D721Med (cell line): ENCODE results near the gene PDE6B.

Experiments
- DNase-seq: peaks from one replicate; pipeline ENCODE4 v3.0.0; 2011; ENCODE audit warnings: low spot score; ENCODE audit not compliant: insufficient read length
- FAIRE-seq: peaks from 2 replicates; lab custom pipeline; 2011; peaks lifted over from hg19 to GRCh38; lab: Jason Lieb, UNC
- TF ChIP-seq, protein P1 (sequence below): IDR thresholded peaks from 2 replicates; pipeline ENCODE4 v1.5.1; 2012; ENCODE audit warnings: mild to moderate bottlenecking, control low read depth; ENCODE audit not compliant: insufficient read depth; ENCODE audit errors: missing control alignments

PDE6B gene

DNA sequence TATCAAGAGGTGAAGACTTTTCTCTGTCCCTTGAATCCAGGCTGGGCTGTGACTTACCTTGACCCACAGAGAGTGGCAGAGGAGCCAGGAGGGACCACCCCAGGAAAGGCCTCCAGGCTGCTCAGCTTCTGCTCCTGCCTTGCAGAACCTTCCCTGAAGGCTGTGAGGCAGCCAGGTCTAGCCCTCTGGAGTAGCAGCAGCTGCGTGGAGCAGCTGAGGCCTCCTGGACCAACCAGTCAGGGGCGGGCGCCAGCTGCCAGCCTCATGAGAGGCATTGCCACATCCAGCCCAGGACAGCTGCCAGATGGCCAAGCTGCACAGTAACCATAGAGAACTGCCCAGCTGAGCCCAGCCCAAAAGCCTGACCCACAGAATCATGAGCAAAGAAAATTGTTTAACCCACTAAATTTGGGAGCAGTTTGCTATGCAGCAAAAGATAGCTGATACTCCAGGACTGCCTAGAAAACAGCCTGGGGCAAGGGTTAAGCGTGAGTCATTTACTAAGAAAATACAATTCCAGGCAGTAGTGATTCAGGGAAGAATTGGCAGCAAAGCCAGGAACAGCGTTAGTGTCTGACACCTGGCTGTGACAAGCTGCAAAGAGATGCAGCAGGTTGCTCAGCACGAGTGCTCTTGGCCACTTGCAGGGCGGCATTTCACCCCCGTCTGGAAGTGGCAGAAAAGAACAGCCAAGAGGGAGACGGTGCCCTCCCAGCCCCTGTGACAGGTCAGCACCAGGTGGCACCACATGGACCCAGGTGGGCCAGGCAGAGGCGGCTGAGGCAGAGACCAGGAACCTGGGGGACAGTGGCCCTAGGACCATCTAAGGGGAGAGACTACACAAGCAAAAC, 14.7 kb upstream of the PDE6B start:
- FAIRE-seq: no peak
- TF ChIP-seq, protein P1, sequence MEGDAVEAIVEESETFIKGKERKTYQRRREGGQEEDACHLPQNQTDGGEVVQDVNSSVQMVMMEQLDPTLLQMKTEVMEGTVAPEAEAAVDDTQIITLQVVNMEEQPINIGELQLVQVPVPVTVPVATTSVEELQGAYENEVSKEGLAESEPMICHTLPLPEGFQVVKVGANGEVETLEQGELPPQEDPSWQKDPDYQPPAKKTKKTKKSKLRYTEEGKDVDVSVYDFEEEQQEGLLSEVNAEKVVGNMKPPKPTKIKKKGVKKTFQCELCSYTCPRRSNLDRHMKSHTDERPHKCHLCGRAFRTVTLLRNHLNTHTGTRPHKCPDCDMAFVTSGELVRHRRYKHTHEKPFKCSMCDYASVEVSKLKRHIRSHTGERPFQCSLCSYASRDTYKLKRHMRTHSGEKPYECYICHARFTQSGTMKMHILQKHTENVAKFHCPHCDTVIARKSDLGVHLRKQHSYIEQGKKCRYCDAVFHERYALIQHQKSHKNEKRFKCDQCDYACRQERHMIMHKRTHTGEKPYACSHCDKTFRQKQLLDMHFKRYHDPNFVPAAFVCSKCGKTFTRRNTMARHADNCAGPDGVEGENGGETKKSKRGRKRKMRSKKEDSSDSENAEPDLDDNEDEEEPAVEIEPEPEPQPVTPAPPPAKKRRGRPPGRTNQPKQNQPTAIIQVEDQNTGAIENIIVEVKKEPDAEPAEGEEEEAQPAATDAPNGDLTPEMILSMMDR: no peak

DNA sequence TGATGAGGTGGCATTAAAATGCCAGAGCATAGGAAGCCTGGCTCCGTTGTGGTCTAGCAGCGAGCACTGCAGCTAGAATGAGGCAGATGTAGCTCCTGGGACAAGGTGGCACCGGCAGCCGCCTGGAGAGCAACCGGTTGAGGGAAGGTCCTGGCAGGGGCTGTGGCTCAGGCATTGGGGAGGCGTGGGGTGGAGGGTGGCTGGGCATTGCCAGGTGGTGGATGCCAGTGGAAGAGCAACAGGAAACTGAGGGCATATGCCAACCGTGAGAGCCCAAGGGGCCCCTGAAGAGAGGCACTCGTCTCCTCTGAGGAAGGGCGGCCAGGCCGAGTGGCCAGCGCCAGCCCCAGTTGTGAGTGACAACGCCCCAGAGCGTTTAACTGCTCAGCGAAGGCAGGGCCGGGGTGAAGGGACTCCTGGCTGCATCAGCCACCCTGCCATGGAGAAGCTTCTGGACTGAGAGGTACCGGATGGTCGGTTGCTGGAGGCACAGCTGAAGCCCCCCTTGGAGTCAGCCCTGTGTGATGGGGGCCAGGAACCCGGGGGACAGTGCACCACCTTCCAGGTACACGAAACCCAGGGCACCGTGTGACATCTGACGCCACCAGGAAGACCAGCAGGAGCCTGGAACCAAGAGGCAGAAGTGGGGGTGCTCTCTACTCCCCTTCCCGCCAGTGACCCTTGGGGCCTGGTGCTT, 13.2 kb upstream of the PDE6B start:
- no peak for FAIRE-seq
- TF ChIP-seq, protein P1: no peak
- DNase-seq: no peak

More for the DNA sequence above, 14.7 kb upstream of the PDE6B start:
- no peak for DNase-seq

DNA sequence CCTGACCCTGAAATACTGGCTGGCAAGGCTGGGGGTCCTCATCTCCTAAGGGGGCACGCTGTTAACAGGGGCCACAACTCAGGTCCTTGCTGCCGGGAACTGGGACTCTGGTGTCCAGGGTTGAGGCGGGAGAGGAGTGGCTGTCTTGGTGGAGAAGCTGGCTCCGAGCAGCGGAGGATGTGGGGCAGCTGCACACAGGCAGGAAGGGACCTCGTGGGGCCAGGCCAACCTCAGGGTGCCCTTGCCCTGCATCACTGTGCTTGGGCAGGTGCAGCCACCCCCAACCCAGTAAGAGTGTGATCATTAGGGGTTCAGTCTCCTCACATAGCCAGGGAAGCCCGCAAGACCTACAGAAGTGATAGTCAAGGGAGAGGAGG, 12.6 kb upstream of the PDE6B start:
- no peak for FAIRE-seq
- TF ChIP-seq, protein P1: no peak

DNA sequence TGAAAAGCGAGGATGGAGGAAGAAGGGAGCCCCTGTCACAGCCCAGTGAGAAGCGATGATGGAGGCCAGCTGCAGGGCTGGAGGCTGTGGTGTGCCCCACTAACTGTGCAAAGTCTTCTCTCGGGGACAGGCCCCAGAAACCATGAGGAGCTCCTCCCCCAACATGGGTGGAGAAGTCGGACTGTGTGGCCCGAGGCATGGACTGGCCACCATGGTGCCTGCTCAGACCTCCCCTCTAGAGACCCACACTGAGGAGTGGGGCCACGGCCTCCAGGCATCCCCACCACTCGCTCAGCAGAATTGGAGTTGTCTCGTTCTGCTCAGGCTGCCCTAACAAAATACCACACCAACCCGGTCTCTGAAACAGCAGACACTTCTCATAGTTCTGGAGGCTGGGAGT, 12.2 kb upstream of the PDE6B start:
- FAIRE-seq (no peak), DNase-seq (no peak)
- TF ChIP-seq, protein P1: no peak

More for the DNA sequence above, 12.6 kb upstream of the PDE6B start:
- DNase-seq: no peak

DNA sequence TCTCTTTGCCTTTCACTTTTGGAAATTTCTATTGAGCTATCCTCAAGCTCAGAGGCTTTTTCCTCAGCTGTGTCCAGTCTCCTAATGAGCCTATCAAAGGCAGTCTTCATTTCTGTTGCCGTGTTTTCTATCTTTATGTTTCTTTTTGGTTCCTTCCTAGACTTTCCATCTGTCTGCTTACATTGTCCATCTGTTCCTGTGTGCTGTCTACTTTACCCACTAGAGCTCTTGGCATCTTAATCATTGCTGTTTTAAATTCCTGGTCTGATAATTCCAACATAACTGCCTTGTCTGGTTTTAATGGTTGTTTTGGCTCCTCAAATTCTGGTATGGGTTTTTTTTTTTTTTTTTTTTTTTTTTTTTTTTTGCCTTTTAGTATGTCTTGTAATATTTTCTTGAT, 9.3 kb upstream of the PDE6B start:
- DNase-seq: no peak
- no peak for FAIRE-seq
- TF ChIP-seq, protein P1: no peak

DNA sequence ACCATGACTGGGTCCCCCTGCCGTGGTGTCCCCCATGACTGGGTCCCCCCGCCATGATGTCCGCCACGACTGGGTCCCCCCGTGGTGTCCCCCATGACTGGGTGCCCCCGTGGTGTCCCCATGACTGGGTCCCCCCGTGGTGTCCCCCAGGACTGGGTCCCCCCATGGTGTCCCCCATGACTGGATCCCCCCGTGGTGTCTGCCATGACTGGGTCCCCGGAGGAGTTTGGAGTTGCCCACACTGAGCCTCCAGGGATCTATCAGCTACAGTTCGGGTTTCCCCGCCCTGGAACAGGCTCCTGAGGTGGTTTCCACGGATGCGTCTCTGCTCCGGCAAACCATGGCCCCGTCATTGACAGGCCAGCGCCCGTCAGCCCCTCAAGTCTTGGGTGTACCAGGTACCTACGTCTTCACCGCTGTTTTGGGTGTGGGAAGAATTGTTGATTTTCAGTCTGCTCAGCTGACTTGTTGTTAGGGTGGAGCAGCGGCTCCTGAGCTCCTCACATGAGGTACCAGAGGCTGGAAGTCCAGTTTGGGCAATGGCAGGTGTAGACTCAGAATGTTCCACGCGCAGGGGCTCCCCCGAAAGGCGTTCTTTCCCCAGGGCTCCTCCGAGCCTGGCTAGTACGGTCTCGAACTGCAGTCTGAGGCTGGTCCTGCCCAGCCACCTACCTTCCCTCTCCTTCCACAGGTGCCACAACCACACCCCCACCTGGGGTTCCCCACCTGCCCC, 8.3 kb upstream of the PDE6B start:
- TF ChIP-seq, protein P1: no peak
- DNase-seq (no peak), FAIRE-seq (no peak)
